ENCODE results near the gene SCP2. TPM values are rescaled to one million over a fixed set of nuclear protein-coding genes. Genes with fewer than 3 reads are reported as not detected.

SCP2 gene
- 73.2 and 83.4 TPM in 2 replicates for total RNA-seq (2021)
- percentile 60 among the genes with signal in this experiment for Bru-seq, nascent RNA
- percentile 54 among the genes with signal in this experiment for BruChase-seq, experiment 1, labeled RNA remaining after a 2-hour chase
- percentile 57 among the genes with signal in this experiment for BruChase-seq, experiment 2, labeled RNA remaining after a 6-hour chase
- long read RNA-seq, transcript SCP2-203 (16 exons, 2,811 nt), result minor isoform, 25 of 202 reads
- long read RNA-seq, transcript SCP2-205 (4 exons, 1,298 nt), result minor isoform, 5 of 202 reads
- long read RNA-seq, transcript SCP2-207 (5 exons, 894 nt), result major isoform, 163 of 202 reads
- long read RNA-seq, partial matches to known transcripts, result 1 of 202 reads
- long read RNA-seq, other reads (novel, unspliced or antisense), result 5 of 202 reads

GRCh38 chr1:52927212-52928014, at the start of gene SCP2:
SCP2 (plus strand) TSS chr1:52927276; CDS start chr1:52927397, 121 bp downstream.
- TF ChIP-seq EZH2 (IDR thresholded peaks at IDR 0.05; ENCODE audit: borderline replicate concordance, low read depth, low read length, poor library complexity, severe bottlenecking) (no peak), CTCF (conservative IDR thresholded peaks at IDR 0.05; ENCODE audit: low read depth, low read length) (no peak)
- intact Hi-C loops (cut with micrococcal nuclease; ENCODE audit: unreplicated experiment), result no loop called here
- H3K4me1 ChIP-seq (ENCODE audit: insufficient read depth, low read length, poor library complexity, severe bottlenecking), result peaks cover 8% of the 10 kb centered on the region
- H3K36me3 ChIP-seq (ENCODE audit: insufficient read depth, low read length, poor library complexity, severe bottlenecking), result no peaks in the 10 kb centered on the region
- ChIA-PET CTCF (interaction anchor here (0.6 to 0.7 kb wide), 2 partner anchors 14 to 48 kb away, joined by 3 to 4 read pairs; no protein-coding TSS in a partner anchor), POLR2A (ENCODE audit: low non-redundant PET) (no interaction called here)
- no peaks in the 10 kb centered on the region for H3K27me3 ChIP-seq (replicated peaks; ENCODE audit: insufficient read depth, low read depth, low read length, poor library complexity)
- peak within 1 kb of the TSS; percentile 78 for H3K4me3 ChIP-seq (ENCODE audit: low read depth, low read length, poor library complexity, severe bottlenecking)
- H3K27ac ChIP-seq (ENCODE audit: low read depth, low read length, poor library complexity, severe bottlenecking), result peak within 1 kb of the TSS; percentile 75
- peak; percentile 87 for DNase-seq (ENCODE audit: low spot score)
- no peaks in the 10 kb centered on the region for H3K9me3 ChIP-seq (ENCODE audit: low read depth, low read length, poor library complexity, severe bottlenecking)
- BruUV-seq (replicated peaks), result no TSS peak

GRCh38 chr1:52877554-52877953, 49.5 kb upstream of the SCP2 start:
- Histone ChIP-seq H3K27ac (ENCODE audit: low read depth, low read length, poor library complexity, severe bottlenecking) (no peak overlapping the region), H3K9me3 (ENCODE audit: low read depth, low read length, poor library complexity, severe bottlenecking) (no peaks in the 10 kb centered on the region), H3K36me3 (ENCODE audit: insufficient read depth, low read length, poor library complexity, severe bottlenecking) (no peaks in the 10 kb centered on the region), H3K4me1 (ENCODE audit: insufficient read depth, low read length, poor library complexity, severe bottlenecking) (no peaks in the 10 kb centered on the region), H3K27me3 (replicated peaks; ENCODE audit: insufficient read depth, low read depth, low read length, poor library complexity) (no peaks in the 10 kb centered on the region), H3K4me3 (ENCODE audit: low read depth, low read length, poor library complexity, severe bottlenecking) (no peak overlapping the region)
- ChIA-PET POLR2A (ENCODE audit: low non-redundant PET) (no interaction called here), CTCF (no interaction called here)
- TF ChIP-seq CTCF (conservative IDR thresholded peaks at IDR 0.05; ENCODE audit: low read depth, low read length) (no peak), EZH2 (IDR thresholded peaks at IDR 0.05; ENCODE audit: borderline replicate concordance, low read depth, low read length, poor library complexity, severe bottlenecking) (no peak)
- intact Hi-C loops (cut with micrococcal nuclease; ENCODE audit: unreplicated experiment), result no loop called here
- DNase-seq (ENCODE audit: low spot score), result no peak
- BruUV-seq (replicated peaks), result no TSS peak

- Histone ChIP-seq H3K27ac (ENCODE audit: low read depth, low read length, poor library complexity, severe bottlenecking) (no peak overlapping the region), H3K9me3 (ENCODE audit: low read depth, low read length, poor library complexity, severe bottlenecking) (no peaks in the 10 kb centered on the region), H3K4me3 (ENCODE audit: low read depth, low read length, poor library complexity, severe bottlenecking) (no peak overlapping the region), H3K27me3 (replicated peaks; ENCODE audit: insufficient read depth, low read depth, low read length, poor library complexity) (no peaks in the 10 kb centered on the region), H3K4me1 (ENCODE audit: insufficient read depth, low read length, poor library complexity, severe bottlenecking) (no peaks in the 10 kb centered on the region), H3K36me3 (ENCODE audit: insufficient read depth, low read length, poor library complexity, severe bottlenecking) (no peaks in the 10 kb centered on the region)
- intact Hi-C loops (cut with micrococcal nuclease; ENCODE audit: unreplicated experiment), result no loop called here
- ChIA-PET POLR2A (ENCODE audit: low non-redundant PET) (no interaction called here), CTCF (no interaction called here)
- no peak for TF ChIP-seq CTCF (conservative IDR thresholded peaks at IDR 0.05; ENCODE audit: low read depth, low read length)
- TF ChIP-seq EZH2 (IDR thresholded peaks at IDR 0.05; ENCODE audit: borderline replicate concordance, low read depth, low read length, poor library complexity, severe bottlenecking), result no peak
- BruUV-seq (replicated peaks), result no TSS peak
- no peak for DNase-seq (ENCODE audit: low spot score)
These were observed 46.9 kb upstream of the SCP2 start for GRCh38 chr1:52880206-52880605.

Measured in A673 (cell line).